GM19193 (cell line): Measurements from ENCODE around the gene LGMN.

ENCODE experiments used
- POLR2A ChIP-seq: IDR thresholded peaks from 4 replicates; pipeline ENCODE4 v1.6.1; 2011; ENCODE audit not compliant: insufficient read depth, insufficient read length; ENCODE audit errors: extremely low read depth

The LGMN gene

DNA sequence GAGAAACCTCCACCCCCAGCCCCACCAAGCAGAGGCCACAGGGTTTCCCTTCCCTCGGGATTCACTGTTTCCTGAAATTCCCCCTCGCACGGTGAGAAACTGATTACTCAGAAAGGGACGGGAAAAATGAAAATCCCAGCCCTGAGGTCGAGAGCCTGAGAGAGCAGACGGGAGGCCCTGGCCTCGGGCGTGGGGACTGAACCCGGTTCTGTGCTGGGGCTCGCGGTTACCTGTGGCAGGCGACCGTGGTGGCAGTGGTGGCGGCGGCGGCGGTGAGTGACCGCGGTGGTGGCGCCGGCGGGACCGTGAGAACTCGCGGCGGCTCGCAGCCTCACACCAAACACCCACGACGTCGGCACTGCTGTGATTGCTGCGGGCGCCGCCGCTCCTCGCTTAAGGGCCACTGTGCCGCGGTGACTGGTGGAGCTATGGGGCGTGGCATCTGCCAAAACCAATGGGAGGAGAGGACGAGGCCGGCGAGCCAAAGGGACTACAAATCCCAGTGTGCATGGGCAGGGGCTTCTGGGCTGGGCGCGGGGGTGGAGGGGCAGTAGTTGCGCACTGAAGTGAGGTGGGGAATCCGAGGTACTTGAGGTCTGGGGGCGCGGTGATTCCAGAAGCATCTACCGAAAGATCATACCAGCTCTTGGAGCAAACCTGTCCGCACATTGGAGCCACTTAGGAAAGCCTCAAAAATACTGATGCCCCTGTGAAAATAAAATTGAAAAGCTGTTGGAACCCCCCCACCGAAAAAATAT is at the start of gene LGMN:
Gene LGMN (minus strand): TSS at position 369 of the 758 bp plus-strand sequence. CDS start 15,841 bp downstream, outside the sequence.
- peak; percentile 62 for TF ChIP-seq POLR2A

DNA sequence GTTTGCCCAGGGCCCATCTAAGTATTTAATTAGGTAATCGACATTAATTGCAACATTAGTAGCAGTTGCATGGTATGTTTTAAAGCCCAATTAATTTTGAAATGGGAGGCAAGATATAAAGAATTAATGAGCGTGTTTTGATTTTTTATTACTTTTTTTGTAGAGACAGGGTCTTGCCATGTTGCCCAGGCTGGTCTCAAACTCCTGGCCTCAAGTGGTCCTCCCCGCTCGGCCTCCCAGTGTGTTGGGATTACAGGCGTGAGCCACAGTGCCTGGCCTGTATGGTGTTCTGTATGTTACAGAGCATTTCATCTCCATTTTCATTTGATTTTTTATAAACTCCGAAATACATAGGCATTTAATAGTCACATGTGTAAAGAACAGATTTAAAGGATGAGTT is 46.5 kb upstream of the LGMN start:
- TF ChIP-seq POLR2A: no peak

DNA sequence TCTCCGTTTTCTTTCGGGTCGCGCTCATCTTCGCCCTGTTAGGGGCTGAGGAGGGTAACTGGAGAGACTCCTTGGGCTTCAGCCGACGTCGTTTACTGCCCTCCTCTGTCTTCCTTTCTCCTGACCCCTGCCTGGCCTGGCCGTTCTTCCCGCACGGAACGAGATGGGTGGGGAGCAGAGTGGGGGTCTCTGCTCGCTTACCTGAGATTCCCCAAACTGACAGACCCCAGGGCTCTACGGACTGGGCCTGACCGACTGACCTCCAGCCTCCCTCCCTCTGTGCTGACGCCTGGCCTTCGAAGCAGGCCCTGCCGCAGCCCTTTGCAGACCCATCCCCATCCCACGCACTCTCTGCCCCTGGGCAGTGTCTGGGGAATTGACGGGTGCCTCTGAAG is 46.1 kb upstream of the LGMN start:
- TF ChIP-seq POLR2A: no peak

DNA sequence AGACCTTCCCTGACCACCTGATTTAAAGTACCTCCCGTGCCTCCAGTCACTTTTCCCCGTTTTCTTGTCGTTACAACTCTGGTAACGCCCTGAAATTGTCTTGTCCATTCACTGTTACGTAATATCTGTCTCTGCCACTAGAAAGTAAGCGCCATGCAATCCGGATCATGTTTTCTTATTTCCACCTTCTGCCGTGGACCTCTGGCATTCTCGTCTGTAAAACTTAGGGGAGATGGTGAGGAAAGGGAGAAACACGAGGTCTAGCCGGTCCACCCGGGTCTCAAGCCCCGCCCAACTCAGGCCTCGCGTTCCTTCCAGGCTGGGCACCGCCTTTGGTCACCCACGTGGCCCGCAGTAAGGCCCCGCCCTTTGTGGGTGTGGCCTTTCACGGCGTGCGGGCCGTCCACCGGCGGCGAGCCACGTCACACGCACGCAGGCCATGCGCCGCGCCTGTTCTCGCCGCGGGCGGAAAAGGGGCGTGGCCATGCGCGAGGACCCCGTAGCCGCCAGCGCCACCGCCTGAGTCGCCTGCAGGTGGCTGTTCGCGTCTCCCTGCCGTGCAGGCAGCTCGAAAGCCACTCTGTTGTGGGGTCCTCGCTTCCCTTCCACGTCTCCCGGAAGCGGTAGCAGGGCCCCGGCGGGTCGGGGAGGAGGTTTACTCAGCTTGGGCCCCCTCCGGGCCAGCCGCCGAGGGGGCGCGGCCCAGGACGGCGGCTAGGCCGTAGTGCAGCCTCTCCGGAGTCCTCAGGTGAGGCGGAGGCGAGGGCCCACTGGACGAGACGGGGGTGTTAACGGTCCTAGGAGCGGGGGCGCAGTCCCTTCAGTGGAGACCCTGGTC is 45.5 kb upstream of the LGMN start, which contains the start of gene GOLGA5:
Gene GOLGA5 (plus strand): TSS at position 597 of the 838 bp plus-strand sequence. CDS start 3,133 bp downstream, outside the sequence.
- peak; percentile 88 for TF ChIP-seq POLR2A

DNA sequence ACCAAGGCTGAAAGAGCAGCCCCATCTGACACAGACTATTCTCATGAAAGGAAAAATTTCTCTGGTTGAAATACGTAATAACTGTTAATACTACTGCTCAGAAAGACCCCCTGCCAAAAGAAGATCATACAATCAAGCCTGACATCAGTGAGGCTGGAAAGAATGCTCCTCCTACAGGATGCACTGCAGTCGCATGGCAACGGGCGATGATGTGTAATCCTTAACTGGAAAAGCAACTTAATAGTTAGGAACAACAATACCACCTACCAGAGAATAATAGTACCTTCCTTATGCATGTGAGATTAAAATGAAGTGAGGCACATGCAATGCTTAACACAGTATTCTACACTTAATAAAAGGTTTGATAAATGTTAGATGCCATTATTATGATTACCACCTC is 44.5 kb upstream of the LGMN start:
- TF ChIP-seq POLR2A: no peak

DNA sequence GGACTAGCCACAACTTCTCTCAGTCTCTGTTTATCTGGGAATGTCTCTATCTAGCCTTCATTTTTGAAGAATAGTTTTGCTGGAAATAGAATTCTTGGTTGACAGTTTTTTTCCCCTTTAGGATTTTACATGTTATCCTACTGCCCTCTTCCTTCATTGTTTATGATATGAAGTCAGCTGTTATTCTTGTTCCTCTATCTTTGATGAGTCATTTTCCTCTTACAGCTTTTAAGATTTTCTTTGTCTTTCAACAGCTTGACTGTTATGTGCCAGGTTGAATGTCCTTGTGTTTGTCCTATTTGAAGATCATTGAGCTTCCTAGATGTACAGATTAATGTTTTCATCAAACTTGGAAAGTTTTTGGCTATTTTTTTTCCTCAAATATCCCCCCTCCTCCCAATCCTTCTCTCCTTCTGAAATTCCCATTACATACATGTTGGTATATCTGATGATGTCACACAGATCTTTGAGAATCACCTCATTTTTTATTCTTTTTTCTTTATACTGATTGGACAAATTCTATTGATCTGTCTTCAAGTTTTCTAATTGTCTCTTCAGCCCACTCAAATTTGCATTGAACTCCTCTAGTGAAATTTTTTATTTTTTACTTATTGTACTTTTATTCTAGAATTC is 41.1 kb upstream of the LGMN start:
- no peak for TF ChIP-seq POLR2A

DNA sequence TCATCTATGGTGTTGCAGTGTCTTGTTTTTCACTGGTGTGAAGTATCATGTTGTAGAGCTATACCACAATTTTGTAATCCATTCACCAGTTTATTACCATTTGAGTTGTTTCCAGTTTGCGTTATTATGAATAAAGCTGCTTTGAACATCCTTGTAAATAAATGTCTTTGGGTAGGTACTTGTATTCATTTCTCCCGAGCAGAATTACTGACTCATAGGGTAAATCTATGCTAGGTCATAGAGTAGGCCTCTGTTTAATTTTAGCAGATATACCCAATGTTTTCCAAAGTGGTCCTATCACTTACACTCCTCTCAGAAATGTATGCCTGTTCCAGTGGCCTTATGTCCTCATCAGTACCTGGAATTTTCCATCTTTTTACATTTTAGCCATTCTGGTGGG is 39.1 kb upstream of the LGMN start:
- no peak for TF ChIP-seq POLR2A

DNA sequence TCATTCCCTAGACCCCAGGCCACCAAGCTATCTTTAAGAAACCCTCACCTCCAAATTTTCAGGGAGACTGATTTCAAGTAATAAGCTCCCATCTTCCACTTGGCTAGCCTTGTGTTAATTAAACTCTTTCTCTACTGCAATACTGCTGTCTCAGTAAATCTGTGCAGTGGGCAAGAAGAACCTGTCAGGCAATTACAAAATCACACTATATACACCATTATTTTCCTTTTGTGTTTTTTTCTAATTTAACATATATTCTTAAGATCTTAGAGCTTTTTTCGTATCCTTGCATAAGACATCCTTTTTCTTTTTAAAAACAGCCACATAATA is 38.0 kb upstream of the LGMN start:
- TF ChIP-seq POLR2A: no peak

DNA sequence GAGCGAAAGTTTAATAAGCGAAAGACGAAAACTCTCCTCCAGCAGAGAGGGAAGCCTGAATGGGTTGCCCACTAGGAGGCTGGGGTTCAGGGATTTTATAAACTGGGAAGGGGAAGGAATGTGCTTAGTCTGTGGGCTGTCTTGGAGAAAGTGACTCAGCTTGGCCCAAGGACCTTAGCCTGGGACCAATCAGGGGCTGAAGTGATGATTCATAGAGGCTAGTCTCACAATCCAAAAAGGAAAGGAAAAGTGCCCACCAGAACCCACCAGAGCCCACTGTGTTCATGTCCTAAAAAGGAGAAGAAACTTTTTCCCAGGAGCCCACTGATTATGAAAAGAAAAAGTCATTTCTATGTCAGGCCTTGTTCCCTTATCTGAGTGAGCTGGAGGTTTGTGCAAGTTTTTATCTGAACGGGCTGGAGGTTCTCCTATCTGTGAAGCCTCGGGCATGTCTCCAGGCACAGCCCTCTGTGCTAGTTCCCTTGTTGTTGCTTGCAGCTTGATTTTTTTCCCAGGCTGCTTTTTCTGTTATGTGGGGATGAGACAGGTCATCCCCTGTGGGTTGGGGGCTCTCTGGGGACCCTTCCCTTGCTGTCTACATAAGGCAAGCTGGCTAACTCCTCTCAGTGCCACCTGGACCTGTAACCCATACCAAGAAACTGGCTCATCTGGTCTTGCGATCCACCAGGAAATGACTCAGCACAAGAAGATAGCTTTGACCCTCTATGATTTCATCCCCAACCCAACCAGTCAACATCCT is 37.4 kb upstream of the LGMN start:
- no peak for TF ChIP-seq POLR2A

DNA sequence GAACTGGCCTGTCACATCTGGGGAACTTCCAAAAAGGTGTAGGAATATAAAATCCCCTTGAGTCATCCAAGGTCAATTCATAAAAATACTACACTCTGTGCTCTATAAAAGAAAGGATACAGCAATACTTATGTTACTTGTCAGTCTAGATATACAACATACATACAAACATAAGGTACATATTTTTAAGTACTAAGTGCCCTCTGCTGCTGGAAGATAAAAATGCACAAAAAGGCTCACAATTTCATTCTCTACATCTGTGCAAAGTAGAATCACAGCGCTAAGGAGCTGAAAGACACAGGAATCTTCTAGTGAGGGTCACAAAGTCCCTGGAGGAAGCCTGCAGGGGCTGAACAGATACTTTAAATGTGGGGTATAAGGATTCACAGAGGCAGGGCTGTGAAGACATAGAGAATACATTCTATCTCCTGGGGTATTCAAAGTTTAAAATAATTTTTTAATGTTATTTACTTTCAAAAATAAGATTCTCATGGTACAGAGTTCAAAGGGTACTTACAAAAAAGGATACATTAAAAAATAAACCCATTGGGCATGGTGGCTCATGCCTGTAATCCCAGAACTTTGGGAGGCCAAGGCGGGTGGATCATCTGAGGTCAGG is 35.5 kb upstream of the LGMN start:
- no peak for TF ChIP-seq POLR2A

DNA sequence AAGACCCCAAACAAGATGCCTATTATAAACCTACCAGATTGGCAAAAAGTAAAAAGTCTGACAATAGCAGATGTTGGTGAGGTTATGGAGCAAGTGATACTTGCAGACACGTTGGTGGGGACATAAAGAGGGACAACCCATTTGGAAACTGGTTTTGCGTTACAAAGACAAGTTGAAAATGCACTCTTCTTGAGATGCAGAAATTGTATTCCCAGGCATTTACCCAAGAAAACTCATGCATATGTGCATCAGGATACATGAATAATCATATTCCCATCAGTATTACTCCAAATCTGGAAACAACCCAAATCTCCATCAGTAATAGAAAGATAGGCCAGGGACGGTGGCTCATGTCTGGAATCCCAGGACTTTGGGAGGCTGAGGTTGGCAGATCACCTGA is 32.9 kb upstream of the LGMN start:
- TF ChIP-seq POLR2A: no peak

DNA sequence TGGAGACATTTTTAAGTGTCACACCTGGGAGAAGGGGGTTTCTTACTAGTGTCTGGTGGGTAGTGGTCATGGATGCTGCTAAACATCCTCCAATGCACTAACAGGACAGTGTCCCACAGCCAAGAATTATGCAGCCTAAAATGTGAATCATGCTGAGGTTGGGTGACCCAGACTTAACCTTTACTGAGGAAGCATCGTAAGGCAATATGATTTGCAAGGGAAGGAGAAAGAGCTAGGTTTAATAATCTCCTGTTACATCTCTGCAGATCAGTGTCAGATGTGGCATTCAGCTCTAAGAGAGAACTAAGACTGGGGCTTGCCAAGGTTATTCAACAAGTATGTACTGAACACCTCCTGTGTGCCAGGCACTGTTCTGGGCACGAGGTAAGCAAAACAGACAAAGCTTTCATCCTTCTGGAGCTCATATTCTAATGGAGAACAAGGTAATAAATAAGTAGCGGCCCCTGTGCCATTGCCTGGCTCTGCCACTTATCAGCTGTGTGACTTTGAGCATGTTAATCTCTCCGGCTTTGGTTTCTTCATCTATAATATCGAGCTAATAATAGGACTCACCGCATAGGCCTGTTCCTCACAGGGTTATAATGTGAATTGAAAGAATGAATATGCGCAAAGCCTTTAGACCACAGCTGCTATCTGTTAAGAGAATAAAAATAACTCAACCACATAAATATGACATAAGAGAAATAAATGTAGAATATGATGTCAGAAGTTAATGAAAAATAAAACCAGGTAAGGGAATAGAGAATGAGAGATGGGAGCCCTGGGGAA is 32.2 kb upstream of the LGMN start:
- TF ChIP-seq POLR2A: no peak

DNA sequence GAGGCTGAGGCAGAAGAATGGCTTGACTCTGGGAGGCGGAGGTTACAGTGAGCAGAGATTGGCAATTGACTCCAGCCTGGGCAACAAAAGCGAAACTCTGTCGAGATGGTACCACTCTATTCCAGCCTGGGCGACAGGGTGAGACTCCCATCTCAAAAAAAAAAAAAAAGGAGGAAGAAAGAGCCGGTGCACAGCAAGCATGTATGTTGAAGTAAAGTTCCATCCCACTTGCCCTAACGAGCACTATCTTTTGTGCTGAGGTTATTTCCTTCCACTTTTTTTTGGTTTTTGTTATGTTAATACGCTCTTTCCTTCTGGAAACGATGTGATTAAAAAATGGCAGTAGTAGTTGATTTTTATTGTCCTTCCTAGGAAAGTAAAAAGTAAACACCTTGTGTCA is 26.1 kb upstream of the LGMN start:
- no peak for TF ChIP-seq POLR2A

DNA sequence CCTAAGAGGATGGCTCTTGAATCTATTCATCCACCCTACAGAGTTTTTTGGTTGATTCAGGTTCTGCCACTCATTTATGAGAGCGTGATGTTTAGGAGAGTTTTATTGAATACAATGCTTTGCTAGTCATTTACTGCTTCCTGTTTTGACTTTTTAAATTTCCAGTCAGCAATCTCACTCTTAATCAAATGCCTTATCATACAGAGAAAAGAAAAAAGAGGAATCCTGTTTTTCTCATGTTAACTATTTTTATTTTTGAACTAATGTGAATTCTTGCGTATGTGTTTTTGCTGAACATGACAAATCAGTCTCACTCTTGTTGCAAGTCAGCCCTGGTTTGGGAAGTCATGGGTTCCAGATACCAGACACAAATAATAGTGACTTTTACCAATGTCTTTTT is 22.1 kb upstream of the LGMN start:
- TF ChIP-seq POLR2A: no peak
